Gastroesophageal sphincter (tissue), 3 donors: ENCODE data around the gene MMP20.

Source experiments
- CTCF ChIP-seq, 4 experiments: fragments of 200-600 bp in 2 of 4; fragments of 450-650 bp in 2 of 4; sonication (generic) in 1 of 4; IDR thresholded peaks; one replicate each; pipeline ENCODE4 v1.5.1; 2017 to 2019; ENCODE audit warnings: antibody characterized with exemption in 4 of 4, mild to moderate bottlenecking in 2 of 4, moderate library complexity in 2 of 4
- EP300 ChIP-seq: sonication (generic); formaldehyde crosslinking; IDR thresholded peaks from one replicate; pipeline ENCODE4 v1.6.1; 2017; ENCODE audit warnings: antibody characterized with exemption, mild to moderate bottlenecking
- POLR2AphosphoS5 ChIP-seq: sonication (generic); formaldehyde crosslinking; IDR thresholded peaks from one replicate; pipeline ENCODE4 v1.6.1; 2017; ENCODE audit warnings: antibody characterized with exemption

GRCh38 chr11:102655547-102655946, 30.4 kb upstream of the MMP20 start:
- TF ChIP-seq CTCF (IDR thresholded peaks at IDR 0.05) (no peak), POLR2AphosphoS5 (no peak), EP300 (no peak)
